Pancreas (tissue), 10 donors: ENCODE data around the gene SERPINA1. TPM values are rescaled to one million over a fixed set of nuclear protein-coding genes. Genes with fewer than 3 reads are reported as not detected.

Experiments
- ATAC-seq, 4 donors: fragments of 200-7000 bp; cut with Tn5 transposase; one replicate each; pipeline versions ENCODE4 v1.8.0 to v1.9.1; 2020; ENCODE audit warnings: mild to moderate bottlenecking in 4 of 4, moderate library complexity in 4 of 4
- DNase-seq, 6 donors: peaks; one replicate each; pipeline ENCODE4 v3.0.0-alpha.2; 2020
- FAIRE-seq: peaks from 2 replicates; lab custom pipeline; 2012; peaks lifted over from hg19 to GRCh38; lab: Jason Lieb, UNC
- H3K27ac ChIP-seq, 4 donors: fragments of 200-600 bp; sonication (generic); 1 replicate in 3 of 4; 2 replicates in 1 of 4; pipeline versions ENCODE4 v1.5.0 to v1.8.0; 2020
- H3K27me3 ChIP-seq, 4 donors: fragments of 200-600 bp; one replicate each; pipeline ENCODE4 v1.8.0; 2021
- H3K36me3 ChIP-seq, 3 donors: fragments of 200-600 bp; sonication (generic) in 1 of 3; one replicate each; pipeline versions ENCODE4 v1.5.0 to v1.8.0; 2020 to 2021
- H3K4me1 ChIP-seq, 3 donors: fragments of 200-600 bp; one replicate each; pipeline ENCODE4 v1.8.0; 2021
- H3K4me3 ChIP-seq, 4 donors: fragments of 200-600 bp; sonication (generic) in 2 of 4; one replicate each; pipeline versions ENCODE4 v1.5.0 to v1.8.0; 2020 to 2021
- H3K9me3 ChIP-seq, 4 donors: fragments of 200-600 bp; one replicate each; pipeline ENCODE4 v1.8.0; 2021
- CTCF ChIP-seq, 4 donors: fragments of 200-600 bp; sonication (generic) in 3 of 4; IDR thresholded peaks; one replicate each; pipeline versions ENCODE4 v1.5.0 to v1.8.0; 2021; ENCODE audit warnings: antibody characterized with exemption in 4 of 4
- WGBS, 2 donors: extraction: QIAGEN DNeasy Blood & Tissue Kit; methylation state at CpG; one replicate each; pipeline ENCODE4 v1.1.7; 2013; 5-methylcytosine and 5-hydroxymethylcytosine counted together
- intact Hi-C, 3 donors: fragments of 100-400 bp; cut with DNase I; formaldehyde crosslinking; loops; one replicate each; pipeline versions ENCODE4 v1.11.1 to v1.14.2; 2022
- polyA plus RNA-seq, 2 donors: library from polyadenylated mRNA; stranded (reverse); fragments of 200-250 nt; gene quantifications; one replicate each; pipeline ENCODE4 v1.2.3, GENCODE V29; 2013
- total RNA-seq, 6 donors: library from RNA; stranded (reverse); fragmentation: NEBNext Ultra II Directional in 4 of 6; extraction: Animal tissue kit (Norgen Biotek cat#: 25700) in 4 of 6; gene quantifications; one replicate each; pipeline versions ENCODE4 v1.2.1 to v1.2.4, GENCODE V29; 2021 to 2023
- donor health status: healthy with polysubstance abuse.
- donor health status: DM: no; HTN: no; CAD: no; lungs with moderate emphysema.
- donor health status: DM: no; HTN: no; CAD: no.
- donor health status: control.
- donor health status: control.
- donor health status: Bipolar disorder and iron deficiency.
- donor health status: DM: yes; HTN: yes; CAD: no.
- donor health status: DM: no; HTN: no; CAD: no.
- donor health status: DM: no; HTN: no; CAD: no.
- donor health status: DM: yes; HTN: yes; CAD: no.

The SERPINA1 gene
- total and polyA plus RNA-seq, 8 donors = 45.0 to 328 (median 170) TPM

- 81 to 85% methylated on average over 4 of the region's 4 CpGs for WGBS, 2 donors
- Histone ChIP-seq H3K4me1 (no peaks in the 10 kb centered on the region), H3K27ac (no peak overlapping the region), H3K9me3 (no peaks in the 10 kb centered on the region), H3K4me3 (no peak overlapping the region), H3K36me3 (no peaks in the 10 kb centered on the region), H3K27me3 (no peaks in the 10 kb centered on the region)
- DNase-seq = no peak
- ATAC-seq = no peak
- intact Hi-C loops = no loop called here
- FAIRE-seq = no peak
- no peak for TF ChIP-seq CTCF (IDR thresholded peaks at IDR 0.05)
Observed at GRCh38 chr14:94329857-94330256, 58.5 kb downstream of the SERPINA1 start.

DNA sequence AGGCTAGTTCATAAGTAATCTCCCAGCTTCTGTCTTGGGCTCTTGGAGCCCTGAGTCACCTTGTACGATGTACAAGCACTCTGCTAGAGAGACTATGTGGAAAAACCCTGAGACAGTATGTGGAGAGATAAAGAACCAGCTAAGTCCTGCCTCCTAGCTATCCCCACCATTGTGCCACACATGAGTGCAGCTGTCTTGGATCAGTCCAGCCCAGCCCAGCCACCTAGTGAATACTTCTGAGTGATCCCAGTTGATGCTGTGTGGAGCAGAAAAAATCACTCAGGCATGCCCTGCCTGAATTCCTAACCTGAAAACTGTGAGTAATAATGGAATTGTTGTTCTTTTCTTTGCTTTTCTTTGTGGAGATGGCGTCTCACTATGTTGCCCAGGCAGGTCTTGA, 60.2 kb downstream of the SERPINA1 start:
- WGBS, 2 donors = 74 to 87% methylated on average over 2 of the region's 2 CpGs
- H3K36me3 ChIP-seq = no peaks in the 10 kb centered on the region
- no peak for DNase-seq
- no peaks in the 10 kb centered on the region for H3K9me3 ChIP-seq
- TF ChIP-seq CTCF (IDR thresholded peaks at IDR 0.05) = no peak
- no peak for ATAC-seq
- intact Hi-C loops = no loop called here
- no peaks in the 10 kb centered on the region for H3K4me1 ChIP-seq
- FAIRE-seq = no peak
- H3K27ac ChIP-seq = no peak overlapping the region
- no peak overlapping the region for H3K4me3 ChIP-seq
- H3K27me3 ChIP-seq = no peaks in the 10 kb centered on the region

Other genes with a start within 250 kb of the SERPINA1 start
- gene PPP4R4, start 214.3 kb downstream of the SERPINA1 start, total RNA-seq = 1 to 10 TPM in 1 of 6 donors, under 1 TPM in 5; 0.56 to 1.3 (median 0.66) TPM
- 1 to 10 TPM in 1 of 2 donors, under 1 TPM in 1; 0.19 to 1.2 TPM for gene PPP4R4, start 214.3 kb downstream of the SERPINA1 start, polyA plus RNA-seq
- gene SERPINA10, start 95.3 kb downstream of the SERPINA1 start, total RNA-seq = under 1 TPM; 0.19 to 0.70 (median 0.34) TPM
- 1 to 10 TPM; 1.1 to 4.3 TPM for gene SERPINA10, start 95.3 kb downstream of the SERPINA1 start, polyA plus RNA-seq
- gene SERPINA6, start 65.3 kb downstream of the SERPINA1 start, total RNA-seq = 10 to 100 TPM in 3 of 6 donors, 1 to 10 TPM in 3; 5.2 to 17.4 (median 10.3) TPM
- gene SERPINA6, start 65.3 kb downstream of the SERPINA1 start, polyA plus RNA-seq = 10 to 100 TPM; 13.1 to 17.7 TPM
- gene SERPINA2, start 21.9 kb downstream of the SERPINA1 start, total RNA-seq = not detected
- gene SERPINA2, start 21.9 kb downstream of the SERPINA1 start, polyA plus RNA-seq = not detected
- gene SERPINA11, start 64.2 kb upstream of the SERPINA1 start, total RNA-seq = not detected
- not detected for gene SERPINA11, start 64.2 kb upstream of the SERPINA1 start, polyA plus RNA-seq
- not detected for gene SERPINA9, start 87.6 kb upstream of the SERPINA1 start, total RNA-seq
- gene SERPINA9, start 87.6 kb upstream of the SERPINA1 start, polyA plus RNA-seq = not detected
- gene SERPINA12, start 120.9 kb upstream of the SERPINA1 start, total RNA-seq = not detected
- not detected for gene SERPINA12, start 120.9 kb upstream of the SERPINA1 start, polyA plus RNA-seq
- 10 to 100 TPM; 51.5 to 88.5 (median 59.7) TPM for gene SERPINA4, start 172.8 kb upstream of the SERPINA1 start, total RNA-seq
- gene SERPINA4, start 172.8 kb upstream of the SERPINA1 start, polyA plus RNA-seq = 100 to 1,000 TPM; 103 to 119 TPM
- gene SERPINA5, start 192.8 kb upstream of the SERPINA1 start, total RNA-seq = 100 to 1,000 TPM in 1 of 6 donors, 10 to 100 TPM in 5; 52.3 to 130 (median 96.0) TPM
- gene SERPINA5, start 192.8 kb upstream of the SERPINA1 start, polyA plus RNA-seq = 100 to 1,000 TPM in 1 of 2 donors, 10 to 100 TPM in 1; 67.2 to 139 TPM
- gene SERPINA3, start 223.8 kb upstream of the SERPINA1 start, total RNA-seq = 1,000 to 10,000 TPM; 1,011 to 4,136 (median 2,518) TPM
- 1,000 to 10,000 TPM; 1,409 to 2,934 TPM for gene SERPINA3, start 223.8 kb upstream of the SERPINA1 start, polyA plus RNA-seq